Activated T-helper 9 cell treated with anti-CD3 and anti-CD28 coated beads, Interleukin-2, amount 50 U/mL, for 16 hours (primary cell): ENCODE data around the gene SLC35D3.
"Not testable (repeated sequence)": the region's sequence is repeated elsewhere in the genome, so short reads cannot be mapped to it uniquely, and the experiment has no call there.

ENCODE experiments used
- DNase-seq: peaks from one replicate; pipeline ENCODE4 v3.0.0-alpha.2; 2020; ENCODE audit warnings: low read depth

SLC35D3 gene

GRCh38 chr6:136923116-136923953 lies 1.2 kb downstream of the SLC35D3 start:
- DNase-seq: no peak

DNA sequence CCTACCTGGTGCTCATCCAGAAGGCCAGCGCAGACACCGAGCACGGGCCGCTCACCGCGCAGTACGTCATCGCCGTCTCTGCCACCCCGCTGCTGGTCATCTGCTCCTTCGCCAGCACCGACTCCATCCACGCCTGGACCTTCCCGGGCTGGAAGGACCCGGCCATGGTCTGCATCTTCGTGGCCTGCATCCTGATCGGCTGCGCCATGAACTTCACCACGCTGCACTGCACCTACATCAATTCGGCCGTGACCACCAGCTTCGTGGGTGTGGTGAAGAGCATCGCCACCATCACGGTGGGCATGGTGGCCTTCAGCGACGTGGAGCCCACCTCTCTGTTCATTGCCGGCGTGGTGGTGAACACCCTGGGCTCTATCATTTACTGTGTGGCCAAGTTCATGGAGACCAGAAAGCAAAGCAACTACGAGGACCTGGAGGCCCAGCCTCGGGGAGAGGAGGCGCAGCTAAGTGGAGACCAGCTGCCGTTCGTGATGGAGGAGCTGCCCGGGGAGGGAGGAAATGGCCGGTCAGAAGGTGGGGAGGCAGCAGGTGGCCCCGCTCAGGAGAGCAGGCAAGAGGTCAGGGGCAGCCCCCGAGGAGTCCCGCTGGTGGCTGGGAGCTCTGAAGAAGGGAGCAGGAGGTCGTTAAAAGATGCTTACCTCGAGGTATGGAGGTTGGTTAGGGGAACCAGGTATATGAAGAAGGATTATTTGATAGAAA lies 2.0 kb downstream of the SLC35D3 start:
- no peak for DNase-seq

GRCh38 chr6:136926383-136926782 lies 4.3 kb downstream of the SLC35D3 start:
- no peak for DNase-seq

- no peak for DNase-seq
Observed at GRCh38 chr6:136927292-136927691, 5.2 kb downstream of the SLC35D3 start.

- DNase-seq: no peak
Observed at GRCh38 chr6:136930528-136930927, 8.4 kb downstream of the SLC35D3 start.

DNA sequence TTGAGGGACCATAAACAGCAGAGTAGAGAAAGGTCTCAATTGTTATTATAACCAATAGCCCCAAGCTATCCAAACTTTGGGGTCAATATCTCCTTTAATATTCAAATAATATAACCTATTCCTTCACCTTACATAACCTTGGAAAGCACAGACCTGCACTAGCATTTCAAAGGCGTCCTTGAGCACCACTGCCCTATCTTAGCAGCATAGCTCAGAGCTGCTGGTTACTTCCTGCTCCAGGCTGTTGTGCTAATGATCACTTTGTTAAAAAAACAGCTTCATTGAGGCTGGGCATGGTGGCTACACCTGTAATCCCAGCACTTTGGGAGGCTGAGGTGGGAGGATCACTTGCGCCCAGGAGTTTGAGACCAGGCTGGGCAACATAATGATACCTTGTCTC lies 10.5 kb downstream of the SLC35D3 start:
- no peak for DNase-seq

GRCh38 chr6:136945072-136945471 lies 23.0 kb downstream of the SLC35D3 start:
- no peak for DNase-seq

GRCh38 chr6:136945711-136946121 lies 23.6 kb downstream of the SLC35D3 start:
- DNase-seq: no peak

- DNase-seq: no peak
Observed at GRCh38 chr6:136947037-136947436, 24.9 kb downstream of the SLC35D3 start.

GRCh38 chr6:136949957-136950356 lies 27.9 kb downstream of the SLC35D3 start:
- DNase-seq: not testable (repeated sequence)

- DNase-seq: no peak
Observed at GRCh38 chr6:136950436-136951126, 28.5 kb downstream of the SLC35D3 start.

GRCh38 chr6:136952714-136953260 lies 30.7 kb downstream of the SLC35D3 start:
- DNase-seq: no peak

DNA sequence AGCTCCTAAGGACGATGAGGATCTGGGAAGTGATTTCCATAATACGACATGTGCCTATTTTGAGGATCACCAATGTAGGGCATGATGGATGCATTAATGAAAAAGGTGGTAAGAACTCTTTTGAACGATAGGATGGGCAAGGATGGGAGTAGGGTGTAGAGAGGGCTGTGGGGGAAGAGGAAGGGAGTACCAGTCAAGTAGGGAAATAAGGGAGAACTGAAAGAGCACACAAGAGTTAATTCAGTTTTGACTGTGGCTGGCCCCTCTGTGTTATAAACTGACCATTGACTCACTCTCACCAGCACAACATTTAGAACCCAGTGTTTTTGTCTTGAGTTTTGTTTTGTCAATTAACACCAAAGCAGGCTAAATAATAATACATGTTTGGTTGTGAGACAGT lies 33.0 kb downstream of the SLC35D3 start:
- DNase-seq: no peak

- DNase-seq: no peak
Observed at GRCh38 chr6:136956590-136957544, 34.8 kb downstream of the SLC35D3 start.

GRCh38 chr6:136958168-136958567 lies 36.1 kb downstream of the SLC35D3 start:
- DNase-seq: no peak

- no peak for DNase-seq
Observed at GRCh38 chr6:136959471-136959891, 37.4 kb downstream of the SLC35D3 start.

DNA sequence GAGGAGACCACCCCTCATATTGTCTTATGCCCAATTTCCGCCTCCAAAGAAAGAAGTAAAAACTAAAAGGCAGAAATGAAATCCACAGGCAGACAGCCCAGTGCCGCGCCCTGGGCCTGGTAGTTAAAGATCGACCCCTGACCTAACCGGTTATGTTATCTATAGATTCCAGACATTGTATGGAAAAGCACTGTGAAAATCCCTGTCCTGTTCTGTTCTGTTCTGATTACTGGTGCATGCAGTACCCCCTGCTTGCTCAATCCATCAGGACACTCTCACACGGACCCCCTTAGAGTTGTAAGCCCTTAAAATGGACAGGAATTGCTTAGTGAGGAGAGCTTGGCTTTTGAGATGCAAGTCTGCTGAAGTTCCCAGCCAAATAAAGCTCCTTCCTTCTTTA lies 37.8 kb downstream of the SLC35D3 start:
- not testable (repeated sequence) for DNase-seq

DNA sequence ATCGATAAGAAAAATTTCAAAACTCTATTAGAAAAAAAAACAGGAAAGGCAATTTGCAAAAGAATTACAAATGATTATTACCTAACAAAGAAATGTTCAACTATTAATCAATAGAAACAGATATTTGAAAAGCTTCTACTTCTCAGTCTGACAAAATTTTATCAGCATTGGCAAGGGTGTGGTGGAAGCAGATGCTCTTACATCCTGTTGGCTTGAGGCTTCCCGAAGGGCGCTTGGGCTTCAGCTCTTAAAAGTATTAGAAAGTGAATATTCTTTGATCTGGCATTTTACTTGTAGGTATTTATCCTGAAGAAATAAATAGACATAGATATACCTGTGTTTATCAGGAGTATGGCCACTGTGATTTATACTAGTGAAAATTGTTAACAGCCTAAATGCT lies 38.7 kb downstream of the SLC35D3 start:
- no peak for DNase-seq

DNA sequence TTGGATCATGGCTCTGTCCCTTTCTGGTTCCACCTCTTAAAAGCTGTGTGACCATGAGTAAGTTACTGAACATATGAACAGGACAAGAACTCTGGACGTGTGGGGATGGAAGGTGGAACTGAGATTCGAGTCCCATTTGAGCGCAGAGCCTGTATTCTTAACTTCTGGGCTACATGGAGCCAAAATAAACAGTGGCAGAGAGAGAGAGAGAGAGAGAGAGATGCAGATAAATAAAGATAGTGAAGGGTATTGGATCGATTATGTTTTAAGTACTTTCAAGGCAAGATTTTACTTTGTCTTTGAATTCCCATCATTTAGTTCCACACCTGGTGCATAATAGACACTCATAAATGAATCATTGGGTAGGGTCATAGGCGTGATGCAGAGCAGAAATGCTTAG lies 39.7 kb downstream of the SLC35D3 start:
- no peak for DNase-seq

DNA sequence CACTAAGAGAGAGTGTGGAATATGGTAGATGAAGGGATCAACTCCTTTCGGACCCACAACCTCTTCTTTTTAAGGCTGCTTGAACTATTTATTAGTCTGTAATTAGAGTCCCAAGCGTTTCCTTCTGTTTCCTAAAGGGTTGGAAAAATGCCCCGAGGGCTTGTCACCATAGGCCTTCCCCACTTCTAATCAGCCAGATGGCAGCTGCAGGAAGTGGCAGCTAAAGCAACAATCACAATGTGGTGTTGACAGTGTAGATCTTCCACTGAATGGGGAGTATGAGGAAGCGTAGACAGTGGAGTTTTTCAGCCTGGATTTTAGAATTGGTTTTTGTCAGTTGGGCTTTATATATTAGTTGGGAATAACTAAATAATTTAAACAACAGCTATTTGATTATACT lies 40.6 kb downstream of the SLC35D3 start:
- DNase-seq: no peak

- no peak for DNase-seq
Observed at GRCh38 chr6:136963259-136963658, 41.2 kb downstream of the SLC35D3 start.
